ENCODE measurements around the gene ADAM8.

Gene ADAM8

DNA sequence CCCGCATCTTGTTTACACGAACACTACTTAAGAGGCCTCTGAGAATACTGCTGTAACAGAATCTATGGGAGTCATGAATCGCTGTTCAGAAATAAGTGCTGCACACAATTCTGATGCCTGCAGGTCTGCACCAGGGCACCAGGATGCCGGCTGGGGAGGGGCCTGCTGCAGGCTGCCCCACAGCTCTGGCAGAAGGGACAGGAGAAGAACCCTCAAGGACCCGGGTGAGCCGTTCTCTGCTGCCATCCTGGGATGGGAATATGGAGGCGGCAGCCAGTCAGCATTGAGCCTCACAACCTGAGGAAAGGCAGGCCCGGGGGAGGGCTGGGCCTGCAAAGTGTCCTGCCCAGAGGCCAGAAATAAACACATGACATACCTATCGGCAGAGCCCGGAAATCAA is 20.8 kb upstream of the ADAM8 start:
- Histone ChIP-seq H3K36me3 (ENCODE audit: control insufficient read depth in 1 of 2, insufficient read depth in 2 of 2, low read length in 2 of 2) (peaks cover 49 to 88% of the 10 kb centered on the region in 2 donors), H3K9me3 (ENCODE audit: control insufficient read depth in 1 of 2, low read length in 2 of 2) (no peaks in the 10 kb centered on the region), H3K4me3 (ENCODE audit: low read depth in 1 of 2, low read length in 2 of 2) (no peak overlapping the region), H3K27me3 (ENCODE audit: control insufficient read depth in 1 of 2, insufficient read depth in 2 of 2, low read length in 2 of 2) (no peaks in the 10 kb centered on the region), H3K4me1 (ENCODE audit: control insufficient read depth in 1 of 2, insufficient read depth in 2 of 2, low read length in 2 of 2) (no peaks in the 10 kb centered on the region), H3K9ac (ENCODE audit: low read depth in 1 of 2, low read length in 2 of 2) (no peak overlapping the region), H3K27ac (ENCODE audit: low read depth, low read length) (no peak overlapping the region)

- Histone ChIP-seq H3K4me3 (ENCODE audit: low read depth in 1 of 2, low read length in 2 of 2) (no peak overlapping the region), H3K9me3 (ENCODE audit: control insufficient read depth in 1 of 2, low read length in 2 of 2) (no peaks in the 10 kb centered on the region), H3K27me3 (ENCODE audit: control insufficient read depth in 1 of 2, insufficient read depth in 2 of 2, low read length in 2 of 2) (no peaks in the 10 kb centered on the region), H3K9ac (ENCODE audit: low read depth in 1 of 2, low read length in 2 of 2) (no peak overlapping the region), H3K27ac (ENCODE audit: low read depth, low read length) (no peak overlapping the region), H3K36me3 (ENCODE audit: control insufficient read depth in 1 of 2, insufficient read depth in 2 of 2, low read length in 2 of 2) (peaks cover 48 to 87% of the 10 kb centered on the region in 2 donors), H3K4me1 (ENCODE audit: control insufficient read depth in 1 of 2, insufficient read depth in 2 of 2, low read length in 2 of 2) (no peaks in the 10 kb centered on the region)
These were observed 19.0 kb upstream of the ADAM8 start for GRCh38 chr10:133295426-133296320.

DNA sequence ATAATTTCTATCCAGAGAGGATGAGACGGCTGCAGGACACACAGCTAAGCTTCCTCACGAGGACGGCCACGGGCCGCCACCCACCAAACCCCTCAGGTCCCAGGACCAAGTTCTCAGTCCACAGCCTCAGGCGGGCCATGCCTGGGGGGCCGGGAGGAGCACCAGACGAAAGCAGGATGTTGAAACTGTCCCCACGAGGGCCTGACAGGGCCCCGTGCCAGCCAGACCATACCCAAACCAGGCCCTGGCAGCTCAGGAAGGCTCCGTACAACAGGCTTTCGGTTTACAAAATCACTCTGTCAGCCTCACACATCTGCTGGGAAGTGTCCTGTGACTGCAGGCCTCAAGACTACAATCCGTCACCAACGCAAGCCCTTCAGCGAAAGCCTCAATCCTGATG is 17.5 kb upstream of the ADAM8 start:
- Histone ChIP-seq H3K36me3 (ENCODE audit: control insufficient read depth in 1 of 2, insufficient read depth in 2 of 2, low read length in 2 of 2) (peaks cover 39 to 85% of the 10 kb centered on the region in 2 donors), H3K4me3 (ENCODE audit: low read depth in 1 of 2, low read length in 2 of 2) (no peak overlapping the region), H3K27me3 (ENCODE audit: control insufficient read depth in 1 of 2, insufficient read depth in 2 of 2, low read length in 2 of 2) (no peaks in the 10 kb centered on the region), H3K9me3 (ENCODE audit: control insufficient read depth in 1 of 2, low read length in 2 of 2) (no peaks in the 10 kb centered on the region), H3K9ac (ENCODE audit: low read depth in 1 of 2, low read length in 2 of 2) (no peak overlapping the region), H3K27ac (ENCODE audit: low read depth, low read length) (no peak overlapping the region), H3K4me1 (ENCODE audit: control insufficient read depth in 1 of 2, insufficient read depth in 2 of 2, low read length in 2 of 2) (no peaks in the 10 kb centered on the region)

- peaks cover 36 to 85% of the 10 kb centered on the region in 2 donors for H3K36me3 ChIP-seq (ENCODE audit: control insufficient read depth in 1 of 2, insufficient read depth in 2 of 2, low read length in 2 of 2)
- H3K27me3 ChIP-seq (ENCODE audit: control insufficient read depth in 1 of 2, insufficient read depth in 2 of 2, low read length in 2 of 2): no peaks in the 10 kb centered on the region
- no peak overlapping the region for H3K27ac ChIP-seq (ENCODE audit: low read depth, low read length)
These were observed 17.1 kb upstream of the ADAM8 start for GRCh38 chr10:133293810-133294119.

DNA sequence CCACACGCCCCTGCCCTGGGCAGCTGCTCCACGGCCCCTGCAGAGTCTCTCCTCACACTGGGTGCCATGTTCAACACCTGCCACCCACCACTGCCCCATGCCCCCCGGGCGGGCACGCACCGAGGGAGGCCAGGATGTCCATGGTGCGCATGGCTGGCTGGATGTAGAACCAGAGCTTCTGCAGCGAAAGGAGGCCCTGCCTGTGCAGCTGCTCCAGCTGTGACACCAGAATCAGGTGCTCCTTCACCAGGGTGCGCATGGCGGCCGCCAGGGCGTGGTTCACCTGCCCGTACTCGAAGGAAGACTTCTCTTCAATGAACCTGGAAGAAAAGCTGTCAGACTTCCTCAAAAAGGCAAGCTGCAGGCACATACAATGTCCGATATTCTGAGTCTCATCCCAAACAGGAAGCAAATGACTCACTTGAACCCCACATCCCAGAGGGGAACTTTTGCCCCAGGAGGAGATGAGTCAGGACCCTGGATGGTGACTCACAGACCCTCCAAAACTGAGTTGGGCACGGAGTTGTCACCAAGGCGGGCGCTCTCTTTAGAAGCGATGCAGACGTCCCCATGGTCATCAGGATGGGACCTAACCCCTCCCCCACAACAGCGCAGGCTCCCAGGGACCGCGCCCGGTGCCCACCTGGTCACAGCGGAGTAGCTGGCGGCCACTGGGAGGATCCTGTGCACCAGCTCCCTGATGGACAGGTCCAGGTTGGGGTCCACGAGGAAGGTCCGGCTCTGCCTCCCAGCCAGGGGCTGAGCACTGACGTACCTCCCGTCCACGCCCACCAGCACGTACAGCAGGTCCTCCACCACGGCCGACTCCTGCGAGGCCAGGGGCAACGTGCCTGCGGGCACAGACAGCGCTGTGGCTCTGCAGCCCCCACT is 16.5 kb upstream of the ADAM8 start:
- H3K4me3 ChIP-seq (ENCODE audit: low read depth in 1 of 2, low read length in 2 of 2): no peak overlapping the region
- peaks cover 30 to 85% of the 10 kb centered on the region in 2 donors for H3K36me3 ChIP-seq (ENCODE audit: control insufficient read depth in 1 of 2, insufficient read depth in 2 of 2, low read length in 2 of 2)
- H3K27ac ChIP-seq (ENCODE audit: low read depth, low read length): no peak overlapping the region
- no peak overlapping the region for H3K9ac ChIP-seq (ENCODE audit: low read depth in 1 of 2, low read length in 2 of 2)
- H3K9me3 ChIP-seq (ENCODE audit: control insufficient read depth in 1 of 2, low read length in 2 of 2): no peaks in the 10 kb centered on the region
- H3K27me3 ChIP-seq (ENCODE audit: control insufficient read depth in 1 of 2, insufficient read depth in 2 of 2, low read length in 2 of 2): no peaks in the 10 kb centered on the region
- no peaks in the 10 kb centered on the region for H3K4me1 ChIP-seq (ENCODE audit: control insufficient read depth in 1 of 2, insufficient read depth in 2 of 2, low read length in 2 of 2)

More at GRCh38 chr10:133293810-133294119, 17.1 kb upstream of the ADAM8 start:
- no peaks in the 10 kb centered on the region for H3K4me1 ChIP-seq (ENCODE audit: control insufficient read depth in 1 of 2, insufficient read depth in 2 of 2, low read length in 2 of 2)
- H3K9ac ChIP-seq (ENCODE audit: low read depth in 1 of 2, low read length in 2 of 2): no peak overlapping the region
- H3K4me3 ChIP-seq (ENCODE audit: low read depth in 1 of 2, low read length in 2 of 2): no peak overlapping the region
- H3K9me3 ChIP-seq (ENCODE audit: control insufficient read depth in 1 of 2, low read length in 2 of 2): no peaks in the 10 kb centered on the region

- Histone ChIP-seq H3K4me3 (ENCODE audit: low read depth in 1 of 2, low read length in 2 of 2) (no peak overlapping the region), H3K27me3 (ENCODE audit: control insufficient read depth in 1 of 2, insufficient read depth in 2 of 2, low read length in 2 of 2) (no peaks in the 10 kb centered on the region), H3K9ac (ENCODE audit: low read depth in 1 of 2, low read length in 2 of 2) (no peak overlapping the region), H3K9me3 (ENCODE audit: control insufficient read depth in 1 of 2, low read length in 2 of 2) (no peaks in the 10 kb centered on the region), H3K27ac (ENCODE audit: low read depth, low read length) (no peak overlapping the region), H3K4me1 (ENCODE audit: control insufficient read depth in 1 of 2, insufficient read depth in 2 of 2, low read length in 2 of 2) (no peaks in the 10 kb centered on the region), H3K36me3 (ENCODE audit: control insufficient read depth in 1 of 2, insufficient read depth in 2 of 2, low read length in 2 of 2) (peaks cover 38 to 80% of the 10 kb centered on the region in 2 donors)
These were observed 13.1 kb upstream of the ADAM8 start for GRCh38 chr10:133289761-133290160.

DNA sequence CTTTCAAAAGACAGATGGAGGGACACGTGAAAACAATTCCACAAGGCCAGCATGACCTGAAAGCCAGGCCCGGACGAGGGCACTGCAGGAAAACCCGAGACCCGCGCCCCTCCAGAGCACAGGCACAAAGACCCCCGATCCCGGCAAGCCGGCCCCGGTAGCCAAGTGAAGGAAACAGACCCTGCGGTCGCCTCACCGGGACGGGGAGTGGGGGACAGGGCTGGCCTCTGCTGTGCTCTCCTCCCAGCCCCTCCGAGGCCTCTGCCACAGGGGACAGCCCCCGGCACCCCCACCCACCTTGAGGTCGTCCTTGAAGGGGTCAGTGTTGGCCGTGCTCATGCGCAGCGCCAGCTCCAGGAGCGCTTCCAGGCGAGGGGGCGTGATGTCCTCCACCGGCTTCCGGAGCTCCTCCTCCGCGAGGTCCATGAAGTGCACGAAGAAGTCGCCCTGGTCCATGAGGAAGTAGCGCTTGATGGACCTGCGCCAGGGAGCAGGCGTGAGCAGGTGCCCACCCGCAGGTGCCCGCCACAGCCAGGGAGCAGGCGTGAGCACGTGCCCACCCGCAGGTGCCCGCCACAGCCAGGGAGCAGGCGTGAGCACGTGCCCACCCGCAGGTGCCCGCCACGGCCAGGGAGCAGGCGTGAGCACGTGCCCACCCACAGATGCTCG is 11.3 kb upstream of the ADAM8 start:
- Histone ChIP-seq H3K9me3 (ENCODE audit: control insufficient read depth in 1 of 2, low read length in 2 of 2) (no peaks in the 10 kb centered on the region), H3K27me3 (ENCODE audit: control insufficient read depth in 1 of 2, insufficient read depth in 2 of 2, low read length in 2 of 2) (no peaks in the 10 kb centered on the region), H3K4me3 (ENCODE audit: low read depth in 1 of 2, low read length in 2 of 2) (no peak overlapping the region), H3K36me3 (ENCODE audit: control insufficient read depth in 1 of 2, insufficient read depth in 2 of 2, low read length in 2 of 2) (peaks cover 36 to 80% of the 10 kb centered on the region in 2 donors), H3K9ac (ENCODE audit: low read depth in 1 of 2, low read length in 2 of 2) (no peak overlapping the region), H3K27ac (ENCODE audit: low read depth, low read length) (no peak overlapping the region), H3K4me1 (ENCODE audit: control insufficient read depth in 1 of 2, insufficient read depth in 2 of 2, low read length in 2 of 2) (no peaks in the 10 kb centered on the region)

- Histone ChIP-seq H3K27me3 (ENCODE audit: control insufficient read depth in 1 of 2, insufficient read depth in 2 of 2, low read length in 2 of 2) (no peaks in the 10 kb centered on the region), H3K4me3 (ENCODE audit: low read depth in 1 of 2, low read length in 2 of 2) (no peak overlapping the region), H3K9me3 (ENCODE audit: control insufficient read depth in 1 of 2, low read length in 2 of 2) (no peaks in the 10 kb centered on the region), H3K27ac (ENCODE audit: low read depth, low read length) (no peak overlapping the region), H3K36me3 (ENCODE audit: control insufficient read depth in 1 of 2, insufficient read depth in 2 of 2, low read length in 2 of 2) (peaks cover 37 to 88% of the 10 kb centered on the region in 2 donors), H3K4me1 (ENCODE audit: control insufficient read depth in 1 of 2, insufficient read depth in 2 of 2, low read length in 2 of 2) (no peaks in the 10 kb centered on the region), H3K9ac (ENCODE audit: low read depth in 1 of 2, low read length in 2 of 2) (no peak overlapping the region)
These were observed 9.7 kb upstream of the ADAM8 start for GRCh38 chr10:133286366-133286765.

DNA sequence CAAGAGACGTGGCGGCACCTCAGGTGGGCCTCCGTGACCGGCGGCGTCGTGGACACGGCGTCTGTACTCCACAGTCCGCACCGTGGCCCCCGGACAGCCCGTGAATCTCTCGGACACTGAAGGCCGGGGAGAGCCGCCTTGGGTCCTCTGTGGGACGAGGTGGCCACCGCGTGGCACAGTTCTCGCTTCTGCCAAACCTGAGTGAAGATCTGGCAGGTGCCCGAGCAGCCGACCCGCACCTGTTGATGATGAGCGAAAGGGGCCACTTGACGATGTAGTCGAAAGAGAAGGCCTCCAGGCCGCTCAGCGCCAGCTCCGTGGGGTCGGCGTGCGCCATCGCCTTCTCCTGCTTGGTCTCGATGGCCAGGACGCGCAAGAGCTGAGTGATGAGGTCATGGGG is 8.5 kb upstream of the ADAM8 start:
- H3K27me3 ChIP-seq (ENCODE audit: control insufficient read depth in 1 of 2, insufficient read depth in 2 of 2, low read length in 2 of 2): no peaks in the 10 kb centered on the region
- no peak overlapping the region for H3K27ac ChIP-seq (ENCODE audit: low read depth, low read length)
- no peaks in the 10 kb centered on the region for H3K4me1 ChIP-seq (ENCODE audit: control insufficient read depth in 1 of 2, insufficient read depth in 2 of 2, low read length in 2 of 2)
- H3K36me3 ChIP-seq (ENCODE audit: control insufficient read depth in 1 of 2, insufficient read depth in 2 of 2, low read length in 2 of 2): peaks cover 39 to 91% of the 10 kb centered on the region in 2 donors
- H3K9me3 ChIP-seq (ENCODE audit: control insufficient read depth in 1 of 2, low read length in 2 of 2): no peaks in the 10 kb centered on the region
- H3K9ac ChIP-seq (ENCODE audit: low read depth in 1 of 2, low read length in 2 of 2): no peak overlapping the region
- no peak overlapping the region for H3K4me3 ChIP-seq (ENCODE audit: low read depth in 1 of 2, low read length in 2 of 2)

GRCh38 chr10:133283931-133284330 is 7.3 kb upstream of the ADAM8 start:
- Histone ChIP-seq H3K9me3 (ENCODE audit: control insufficient read depth in 1 of 2, low read length in 2 of 2) (no peaks in the 10 kb centered on the region), H3K36me3 (ENCODE audit: control insufficient read depth in 1 of 2, insufficient read depth in 2 of 2, low read length in 2 of 2) (peaks cover 42 to 85% of the 10 kb centered on the region in 2 donors), H3K4me3 (ENCODE audit: low read depth in 1 of 2, low read length in 2 of 2) (no peak overlapping the region), H3K4me1 (ENCODE audit: control insufficient read depth in 1 of 2, insufficient read depth in 2 of 2, low read length in 2 of 2) (peaks cover 0 to 4% of the 10 kb centered on the region in 2 donors), H3K9ac (ENCODE audit: low read depth in 1 of 2, low read length in 2 of 2) (no peak overlapping the region), H3K27me3 (ENCODE audit: control insufficient read depth in 1 of 2, insufficient read depth in 2 of 2, low read length in 2 of 2) (no peaks in the 10 kb centered on the region), H3K27ac (ENCODE audit: low read depth, low read length) (no peak overlapping the region)

Measured in duodenal mucosa (tissue), 2 donors.